Measurements from ENCODE around the gene MAPK9.

DNA sequence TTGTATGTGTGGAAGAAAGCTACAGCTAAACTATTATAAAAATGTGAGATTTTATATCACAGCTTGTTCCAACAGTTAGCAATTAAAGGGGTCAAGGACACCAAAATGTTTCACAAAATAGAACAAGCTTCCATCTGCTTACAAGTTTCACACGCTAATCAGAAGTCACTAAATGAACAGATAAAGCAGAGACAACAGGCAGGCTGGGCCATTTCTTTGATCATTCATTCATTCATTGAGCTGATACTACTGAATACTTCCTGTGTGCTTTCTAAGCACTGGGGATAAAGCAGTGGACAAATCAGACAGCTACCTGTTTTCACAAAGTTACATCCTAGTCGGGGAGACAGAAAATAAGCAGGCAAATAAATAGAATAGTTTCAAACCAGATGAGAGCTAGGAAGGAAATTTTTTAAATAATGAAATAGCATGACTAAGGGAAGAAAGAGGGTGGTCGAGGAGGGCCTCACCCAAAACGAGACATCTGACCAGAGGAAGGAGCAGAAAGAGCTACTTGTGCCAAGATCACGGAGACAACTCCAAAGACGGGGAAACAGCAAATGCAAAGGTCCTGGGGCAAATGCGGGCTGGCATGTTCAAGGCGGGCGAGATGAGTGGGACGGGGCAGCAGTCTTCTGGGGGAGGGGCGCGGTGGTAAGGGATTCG is 1.2 kb downstream of the MAPK9 start:
- TF ChIP-seq, protein P1, sequence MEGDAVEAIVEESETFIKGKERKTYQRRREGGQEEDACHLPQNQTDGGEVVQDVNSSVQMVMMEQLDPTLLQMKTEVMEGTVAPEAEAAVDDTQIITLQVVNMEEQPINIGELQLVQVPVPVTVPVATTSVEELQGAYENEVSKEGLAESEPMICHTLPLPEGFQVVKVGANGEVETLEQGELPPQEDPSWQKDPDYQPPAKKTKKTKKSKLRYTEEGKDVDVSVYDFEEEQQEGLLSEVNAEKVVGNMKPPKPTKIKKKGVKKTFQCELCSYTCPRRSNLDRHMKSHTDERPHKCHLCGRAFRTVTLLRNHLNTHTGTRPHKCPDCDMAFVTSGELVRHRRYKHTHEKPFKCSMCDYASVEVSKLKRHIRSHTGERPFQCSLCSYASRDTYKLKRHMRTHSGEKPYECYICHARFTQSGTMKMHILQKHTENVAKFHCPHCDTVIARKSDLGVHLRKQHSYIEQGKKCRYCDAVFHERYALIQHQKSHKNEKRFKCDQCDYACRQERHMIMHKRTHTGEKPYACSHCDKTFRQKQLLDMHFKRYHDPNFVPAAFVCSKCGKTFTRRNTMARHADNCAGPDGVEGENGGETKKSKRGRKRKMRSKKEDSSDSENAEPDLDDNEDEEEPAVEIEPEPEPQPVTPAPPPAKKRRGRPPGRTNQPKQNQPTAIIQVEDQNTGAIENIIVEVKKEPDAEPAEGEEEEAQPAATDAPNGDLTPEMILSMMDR (IDR thresholded peaks at IDR 0.05 in 2 of 3, conservative IDR thresholded peaks at IDR 0.05 in 1 of 3; ENCODE audit: borderline replicate concordance in 1 of 3, insufficient read depth in 1 of 3, low read depth in 2 of 3, low read length in 2 of 3), result no peak
- TF ChIP-seq, protein P2, sequence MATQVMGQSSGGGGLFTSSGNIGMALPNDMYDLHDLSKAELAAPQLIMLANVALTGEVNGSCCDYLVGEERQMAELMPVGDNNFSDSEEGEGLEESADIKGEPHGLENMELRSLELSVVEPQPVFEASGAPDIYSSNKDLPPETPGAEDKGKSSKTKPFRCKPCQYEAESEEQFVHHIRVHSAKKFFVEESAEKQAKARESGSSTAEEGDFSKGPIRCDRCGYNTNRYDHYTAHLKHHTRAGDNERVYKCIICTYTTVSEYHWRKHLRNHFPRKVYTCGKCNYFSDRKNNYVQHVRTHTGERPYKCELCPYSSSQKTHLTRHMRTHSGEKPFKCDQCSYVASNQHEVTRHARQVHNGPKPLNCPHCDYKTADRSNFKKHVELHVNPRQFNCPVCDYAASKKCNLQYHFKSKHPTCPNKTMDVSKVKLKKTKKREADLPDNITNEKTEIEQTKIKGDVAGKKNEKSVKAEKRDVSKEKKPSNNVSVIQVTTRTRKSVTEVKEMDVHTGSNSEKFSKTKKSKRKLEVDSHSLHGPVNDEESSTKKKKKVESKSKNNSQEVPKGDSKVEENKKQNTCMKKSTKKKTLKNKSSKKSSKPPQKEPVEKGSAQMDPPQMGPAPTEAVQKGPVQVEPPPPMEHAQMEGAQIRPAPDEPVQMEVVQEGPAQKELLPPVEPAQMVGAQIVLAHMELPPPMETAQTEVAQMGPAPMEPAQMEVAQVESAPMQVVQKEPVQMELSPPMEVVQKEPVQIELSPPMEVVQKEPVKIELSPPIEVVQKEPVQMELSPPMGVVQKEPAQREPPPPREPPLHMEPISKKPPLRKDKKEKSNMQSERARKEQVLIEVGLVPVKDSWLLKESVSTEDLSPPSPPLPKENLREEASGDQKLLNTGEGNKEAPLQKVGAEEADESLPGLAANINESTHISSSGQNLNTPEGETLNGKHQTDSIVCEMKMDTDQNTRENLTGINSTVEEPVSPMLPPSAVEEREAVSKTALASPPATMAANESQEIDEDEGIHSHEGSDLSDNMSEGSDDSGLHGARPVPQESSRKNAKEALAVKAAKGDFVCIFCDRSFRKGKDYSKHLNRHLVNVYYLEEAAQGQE (IDR thresholded peaks at IDR 0.05; ENCODE audit: low read depth), result no peak
- TF ChIP-seq, protein P3, sequence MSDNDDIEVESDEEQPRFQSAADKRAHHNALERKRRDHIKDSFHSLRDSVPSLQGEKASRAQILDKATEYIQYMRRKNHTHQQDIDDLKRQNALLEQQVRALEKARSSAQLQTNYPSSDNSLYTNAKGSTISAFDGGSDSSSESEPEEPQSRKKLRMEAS (IDR thresholded peaks at IDR 0.05), result no peak
- TF ChIP-seq, protein P4, sequence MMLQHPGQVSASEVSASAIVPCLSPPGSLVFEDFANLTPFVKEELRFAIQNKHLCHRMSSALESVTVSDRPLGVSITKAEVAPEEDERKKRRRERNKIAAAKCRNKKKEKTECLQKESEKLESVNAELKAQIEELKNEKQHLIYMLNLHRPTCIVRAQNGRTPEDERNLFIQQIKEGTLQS (IDR thresholded peaks at IDR 0.05), result no peak
- no peak for TF ChIP-seq POLR2A (IDR thresholded peaks at IDR 0.05; ENCODE audit: borderline replicate concordance, extremely low read depth, insufficient read depth, insufficient read length)
- TF ChIP-seq SP1 (IDR thresholded peaks at IDR 0.05; ENCODE audit: low read depth), result no peak
- no peak for TF ChIP-seq POLR2AphosphoS5 (IDR thresholded peaks at IDR 0.05; ENCODE audit: low read depth, low read length)
- TF ChIP-seq EZH2phosphoT487 (IDR thresholded peaks at IDR 0.05; ENCODE audit: borderline replicate concordance), result no peak
- no peak for TF ChIP-seq ZFX (IDR thresholded peaks at IDR 0.05)
- TF ChIP-seq ZNF274 (IDR thresholded peaks at IDR 0.05; ENCODE audit: low read depth, low read length), result no peak
- TF ChIP-seq SRF (IDR thresholded peaks at IDR 0.05; ENCODE audit: low read depth), result no peak

All from HCT116 (cell line).